Spleen (tissue), 7 donors: Measurements from ENCODE around the gene TMEM120A.

Source experiments
- CTCF ChIP-seq, 11 experiments: fragments of 200-600 bp in 7 of 11; fragments of 450-650 bp in 4 of 11; sonication (generic) in 4 of 11; IDR thresholded peaks in 8 of 11; conservative IDR thresholded peaks in 3 of 11; 1 replicate in 7 of 11; 2 replicates in 4 of 11; pipeline versions ENCODE4 v1.4.0 to v1.8.0; 2016 to 2021; ENCODE audit warnings: antibody characterized with exemption in 11 of 11, inconsistent platforms in 4 of 11, mild to moderate bottlenecking in 1 of 11
- POLR2A ChIP-seq, 3 donors: fragments of 450-650 bp; IDR thresholded peaks; one replicate each; pipeline ENCODE4 v1.5.1; 2017; ENCODE audit warnings: antibody characterized with exemption in 3 of 3, mild to moderate bottlenecking in 1 of 3
- donor health status: DM: no; HTN: no; CAD: no; lungs with moderate emphysema.
- donor health status: DM: no; HTN: no; CAD: no.
- donor health status: DM: no; HTN: no; CAD: no.

- no peak for TF ChIP-seq POLR2A (IDR thresholded peaks at IDR 0.05)
- no peak for TF ChIP-seq CTCF (IDR thresholded peaks at IDR 0.05 in 8 of 11, conservative IDR thresholded peaks at IDR 0.05 in 3 of 11)
Measured at GRCh38 chr7:75995052-75995471, 667 bp upstream of the TMEM120A start.
